Fibroblast of pulmonary artery (primary cell): ENCODE measurements around the gene MAMLD1.

Experiments used
- DNase-seq: peaks from one replicate; pipeline ENCODE4 v3.0.0-alpha.2; 2010; ENCODE audit warnings: low read depth
- H3K4me3 ChIP-seq: replicated peaks from 2 replicates; pipeline ENCODE4 v1.5.1; 2011; ENCODE audit warnings: low read depth, mild to moderate bottlenecking, control low read depth, low read length, moderate library complexity
- TF ChIP-seq, protein P1 (sequence below): IDR thresholded peaks from 2 replicates; pipeline ENCODE4 v1.5.1; 2011; ENCODE audit warnings: mild to moderate bottlenecking, control low read depth, low read length, inconsistent platforms; ENCODE audit errors: missing control alignments

Gene MAMLD1, protein sequence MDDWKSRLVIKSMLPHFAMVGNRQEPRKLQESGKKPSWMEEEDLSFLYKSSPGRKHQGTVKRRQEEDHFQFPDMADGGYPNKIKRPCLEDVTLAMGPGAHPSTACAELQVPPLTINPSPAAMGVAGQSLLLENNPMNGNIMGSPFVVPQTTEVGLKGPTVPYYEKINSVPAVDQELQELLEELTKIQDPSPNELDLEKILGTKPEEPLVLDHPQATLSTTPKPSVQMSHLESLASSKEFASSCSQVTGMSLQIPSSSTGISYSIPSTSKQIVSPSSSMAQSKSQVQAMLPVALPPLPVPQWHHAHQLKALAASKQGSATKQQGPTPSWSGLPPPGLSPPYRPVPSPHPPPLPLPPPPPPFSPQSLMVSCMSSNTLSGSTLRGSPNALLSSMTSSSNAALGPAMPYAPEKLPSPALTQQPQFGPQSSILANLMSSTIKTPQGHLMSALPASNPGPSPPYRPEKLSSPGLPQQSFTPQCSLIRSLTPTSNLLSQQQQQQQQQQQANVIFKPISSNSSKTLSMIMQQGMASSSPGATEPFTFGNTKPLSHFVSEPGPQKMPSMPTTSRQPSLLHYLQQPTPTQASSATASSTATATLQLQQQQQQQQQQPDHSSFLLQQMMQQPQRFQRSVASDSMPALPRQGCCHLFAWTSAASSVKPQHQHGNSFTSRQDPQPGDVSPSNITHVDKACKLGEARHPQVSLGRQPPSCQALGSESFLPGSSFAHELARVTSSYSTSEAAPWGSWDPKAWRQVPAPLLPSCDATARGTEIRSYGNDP

DNA sequence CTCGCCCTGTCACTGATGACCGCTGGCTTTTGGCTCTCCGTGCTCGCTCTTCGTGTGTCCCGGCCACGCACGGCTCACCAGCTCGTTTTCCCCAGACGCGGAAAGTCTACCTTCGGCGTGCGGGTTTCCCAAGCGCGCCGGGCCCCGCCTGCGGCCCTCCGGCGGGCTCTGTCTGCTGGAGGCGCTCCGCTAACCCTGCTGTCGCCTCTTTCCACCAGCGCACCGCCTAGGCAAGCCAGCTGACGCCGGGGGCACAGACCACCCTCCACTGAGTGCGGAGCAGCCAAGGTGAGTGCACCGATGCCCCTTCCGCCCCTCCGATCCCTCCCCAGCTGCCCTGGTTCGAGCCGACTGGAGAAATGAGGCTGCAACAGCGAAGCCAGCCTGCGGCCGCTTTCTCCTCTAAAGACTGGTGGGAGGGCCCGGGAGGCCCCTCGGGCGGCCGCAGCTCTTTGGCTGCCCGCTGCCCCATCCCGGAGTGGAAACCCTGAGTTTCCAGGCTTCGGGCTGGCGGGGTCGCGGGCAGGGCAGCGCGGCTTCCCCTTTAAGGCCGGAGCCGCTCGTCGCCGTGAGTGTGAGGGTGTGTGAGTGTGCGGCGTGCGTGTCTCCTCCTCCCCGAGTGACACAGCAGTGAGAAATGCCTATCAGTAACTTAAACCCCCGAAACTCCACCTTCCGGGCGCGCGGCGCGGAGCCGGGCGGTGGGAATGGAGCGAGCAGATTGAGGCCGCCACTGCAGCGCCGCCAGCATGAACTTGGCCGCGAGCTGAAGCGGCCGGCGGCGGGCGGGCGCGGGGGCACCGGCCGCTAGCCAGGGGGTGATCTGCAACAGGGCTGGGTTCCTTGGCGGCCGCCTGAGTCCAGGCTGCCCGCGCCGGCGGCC is at the start of gene MAMLD1:
MAMLD1 (plus strand) TSS at position 719 of the 883 bp plus-strand sequence. CDS start 82,200 bp downstream, outside the sequence.
- DNase-seq, result peak; percentile 80
- TF ChIP-seq, protein P1, sequence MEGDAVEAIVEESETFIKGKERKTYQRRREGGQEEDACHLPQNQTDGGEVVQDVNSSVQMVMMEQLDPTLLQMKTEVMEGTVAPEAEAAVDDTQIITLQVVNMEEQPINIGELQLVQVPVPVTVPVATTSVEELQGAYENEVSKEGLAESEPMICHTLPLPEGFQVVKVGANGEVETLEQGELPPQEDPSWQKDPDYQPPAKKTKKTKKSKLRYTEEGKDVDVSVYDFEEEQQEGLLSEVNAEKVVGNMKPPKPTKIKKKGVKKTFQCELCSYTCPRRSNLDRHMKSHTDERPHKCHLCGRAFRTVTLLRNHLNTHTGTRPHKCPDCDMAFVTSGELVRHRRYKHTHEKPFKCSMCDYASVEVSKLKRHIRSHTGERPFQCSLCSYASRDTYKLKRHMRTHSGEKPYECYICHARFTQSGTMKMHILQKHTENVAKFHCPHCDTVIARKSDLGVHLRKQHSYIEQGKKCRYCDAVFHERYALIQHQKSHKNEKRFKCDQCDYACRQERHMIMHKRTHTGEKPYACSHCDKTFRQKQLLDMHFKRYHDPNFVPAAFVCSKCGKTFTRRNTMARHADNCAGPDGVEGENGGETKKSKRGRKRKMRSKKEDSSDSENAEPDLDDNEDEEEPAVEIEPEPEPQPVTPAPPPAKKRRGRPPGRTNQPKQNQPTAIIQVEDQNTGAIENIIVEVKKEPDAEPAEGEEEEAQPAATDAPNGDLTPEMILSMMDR, result no peak
- peak within 1 kb of the TSS; percentile 60 for H3K4me3 ChIP-seq

DNA sequence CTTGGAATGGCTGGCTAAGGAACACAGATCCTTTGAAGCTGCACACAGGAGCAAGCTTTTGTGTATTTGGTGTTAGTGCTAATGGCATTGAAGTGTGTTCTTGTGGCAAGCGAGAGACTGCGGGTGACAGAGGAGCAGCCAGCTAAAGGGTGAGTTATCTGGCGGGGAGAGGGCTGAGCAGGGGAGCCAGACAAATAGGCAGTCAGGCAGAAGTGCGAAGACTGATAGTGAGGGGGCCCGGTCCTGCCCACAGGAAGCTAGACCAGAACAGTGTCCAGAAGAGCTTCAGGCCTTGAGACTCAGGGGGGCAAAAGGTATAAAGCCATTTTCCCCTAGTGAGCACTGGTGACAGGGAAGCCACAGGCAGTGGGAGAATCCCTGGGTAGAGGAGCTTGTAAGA is 49.6 kb upstream of the MAMLD1 start:
- no peak for DNase-seq
- no peak overlapping the region for H3K4me3 ChIP-seq
- TF ChIP-seq, protein P1, result no peak

DNA sequence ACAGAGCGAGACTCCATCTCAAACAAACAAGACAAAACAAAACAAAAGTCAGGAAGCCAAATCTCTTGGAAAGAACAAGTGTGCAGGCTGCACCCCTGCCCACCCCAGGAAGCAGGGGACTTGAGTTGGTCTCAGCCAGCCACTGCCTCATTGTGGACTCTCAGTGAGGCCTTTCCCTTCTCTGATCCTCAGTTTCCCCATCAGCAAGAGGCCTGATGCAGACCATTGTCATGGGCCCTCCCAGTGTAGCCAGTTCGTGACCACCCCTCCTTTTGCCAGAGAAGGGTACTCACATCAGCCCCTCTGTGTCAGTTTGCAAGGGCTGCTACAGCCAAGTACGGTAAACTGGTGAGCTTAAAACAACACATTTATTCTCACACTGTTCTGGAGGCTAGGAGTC is 48.9 kb upstream of the MAMLD1 start:
- no peak overlapping the region for H3K4me3 ChIP-seq
- TF ChIP-seq, protein P1, result no peak
- DNase-seq, result no peak

DNA sequence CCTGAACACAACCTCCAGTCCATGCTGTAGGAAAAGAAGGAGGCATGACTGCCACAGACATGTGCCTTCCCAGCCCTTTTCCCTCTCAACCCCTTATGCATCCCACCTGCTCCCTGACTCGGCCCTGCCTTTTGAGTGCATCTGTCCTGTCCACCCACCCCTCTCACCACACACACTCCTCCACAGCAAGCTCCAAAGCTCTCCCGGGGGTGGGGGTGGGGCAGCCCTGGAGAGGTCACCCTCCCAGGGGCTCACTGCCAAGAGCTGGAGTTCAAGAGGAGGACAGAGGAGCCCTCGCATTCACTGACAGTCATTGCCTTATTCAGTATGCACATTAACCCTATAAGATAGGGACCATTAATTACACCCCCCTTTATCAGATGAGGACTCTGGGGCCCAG is 46.6 kb upstream of the MAMLD1 start:
- H3K4me3 ChIP-seq, result no peak overlapping the region
- DNase-seq, result no peak
- TF ChIP-seq, protein P1, result no peak

DNA sequence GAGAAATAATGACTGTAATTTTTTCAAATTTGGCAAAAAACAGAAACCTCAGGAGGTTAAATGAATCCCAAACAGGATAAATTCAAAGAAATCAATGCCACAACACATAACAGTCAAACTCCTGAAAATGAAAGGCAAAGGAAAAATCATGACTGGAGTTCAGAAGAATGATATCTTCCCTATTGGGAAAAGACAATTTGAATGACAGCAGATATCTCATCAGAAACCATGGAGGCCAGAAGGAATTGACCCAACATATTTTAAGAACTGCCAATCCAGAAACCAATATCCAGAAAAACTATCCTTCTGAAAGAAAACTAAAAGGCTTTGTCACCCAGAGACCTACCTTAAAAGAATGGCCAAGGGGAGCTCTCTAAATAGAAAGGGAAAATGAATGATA is 40.1 kb upstream of the MAMLD1 start:
- TF ChIP-seq, protein P1, result no peak
- no peak for DNase-seq

DNA sequence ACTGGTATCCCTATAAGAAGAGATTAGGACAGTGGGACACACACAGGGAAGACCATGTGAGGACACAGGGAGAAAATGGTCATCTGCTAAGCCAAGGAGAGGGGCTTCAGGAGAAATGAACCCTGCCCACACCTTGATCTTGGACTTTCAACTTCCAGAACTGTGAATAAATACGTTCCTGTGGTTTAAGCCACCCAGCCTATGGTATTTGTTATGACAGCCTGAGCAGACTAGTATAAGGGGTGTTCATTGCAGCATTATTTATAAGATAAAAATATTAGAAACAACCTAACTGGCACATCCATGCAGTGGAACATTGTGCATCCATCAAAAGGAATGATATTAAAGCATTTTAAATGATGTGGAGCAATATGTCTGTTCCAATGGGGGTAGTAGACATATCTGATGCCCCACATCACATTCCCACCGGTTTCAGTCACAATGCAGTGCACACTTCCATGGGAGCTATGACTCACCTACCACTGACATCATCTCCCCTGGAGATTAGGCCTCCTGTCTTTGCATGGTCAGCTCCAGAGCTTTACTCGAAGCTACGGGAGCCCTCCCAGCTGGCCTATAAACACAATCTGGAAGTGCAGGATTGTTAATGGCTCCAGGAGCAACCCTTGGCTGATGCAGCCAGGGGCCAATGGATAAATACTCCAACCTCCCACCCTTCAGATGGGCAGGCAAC is 38.9 kb upstream of the MAMLD1 start:
- peak; percentile 90 for DNase-seq
- H3K4me3 ChIP-seq, result no peak overlapping the region
- TF ChIP-seq, protein P1, result no peak

More for the DNA sequence above, 40.1 kb upstream of the MAMLD1 start:
- H3K4me3 ChIP-seq, result no peak overlapping the region
